Upper lobe of right lung (tissue), 1 donor: Measurements from ENCODE around the gene OTOG. TPM values are rescaled to one million over a fixed set of nuclear protein-coding genes. Genes with fewer than 3 reads are reported as not detected.

Experiments
- ATAC-seq: fragments of 200-7000 bp; cut with Tn5 transposase; one replicate; pipeline ENCODE4 v1.9.1; 2020; ENCODE audit warnings: mild to moderate bottlenecking, moderate library complexity
- DNase-seq: peaks from one replicate; pipeline ENCODE4 v3.0.0-alpha.2; 2020
- H3K27ac ChIP-seq: fragments of 200-600 bp; one replicate; pipeline ENCODE4 v1.8.0; 2022
- H3K27me3 ChIP-seq: fragments of 200-600 bp; one replicate; pipeline ENCODE4 v1.8.0; 2022; ENCODE audit warnings: mild to moderate bottlenecking
- H3K36me3 ChIP-seq: fragments of 200-600 bp; one replicate; pipeline ENCODE4 v1.8.0; 2022
- H3K4me1 ChIP-seq: fragments of 200-600 bp; one replicate; pipeline ENCODE4 v1.8.0; 2022
- H3K4me3 ChIP-seq: fragments of 200-600 bp; one replicate; pipeline ENCODE4 v1.8.0; 2022; ENCODE audit warnings: mild to moderate bottlenecking
- H3K9me3 ChIP-seq: fragments of 200-600 bp; one replicate; pipeline ENCODE4 v1.8.0; 2022
- CTCF ChIP-seq: fragments of 200-600 bp; IDR thresholded peaks from one replicate; pipeline ENCODE4 v1.8.0; 2022; ENCODE audit warnings: antibody characterized with exemption
- intact Hi-C: fragments of 100-400 bp; cut with DNase I; formaldehyde crosslinking; loops from one replicate; pipeline ENCODE4 v1.11.0; 2022
- total RNA-seq: library from RNA; stranded (reverse); fragmentation: NEBNext Ultra II Directional; extraction: Animal tissue kit (Norgen Biotek cat#: 25700); gene quantifications from one replicate; pipeline ENCODE4 v1.2.1, GENCODE V29; 2021
- donor health status: DM: no; HTN: yes; CAD: no; lungs with severe emphysema.

Gene OTOG
- total RNA-seq, 1 donor from 2014 or later, result not detected

- H3K36me3 ChIP-seq, result no peaks in the 10 kb centered on the region
Observed at GRCh38 chr11:17533778-17534415, 13.2 kb upstream of the OTOG start.

GRCh38 chr11:17535488-17535887 lies 11.6 kb upstream of the OTOG start:
- DNase-seq (no peak), ATAC-seq (no peak)
- no peaks in the 10 kb centered on the region for H3K27me3 ChIP-seq
- TF ChIP-seq CTCF, result no peak
- H3K4me1 ChIP-seq, result no peaks in the 10 kb centered on the region
- no peaks in the 10 kb centered on the region for H3K9me3 ChIP-seq
- intact Hi-C loops, result no loop called here
- no peaks in the 10 kb centered on the region for H3K36me3 ChIP-seq
- no peak overlapping the region for H3K27ac ChIP-seq
- H3K4me3 ChIP-seq, result no peak overlapping the region

More at GRCh38 chr11:17533778-17534415, 13.2 kb upstream of the OTOG start:
- Histone ChIP-seq H3K27me3 (no peaks in the 10 kb centered on the region), H3K4me1 (no peaks in the 10 kb centered on the region), H3K4me3 (no peak overlapping the region), H3K27ac (no peak overlapping the region), H3K9me3 (no peaks in the 10 kb centered on the region)
- ATAC-seq (no peak), DNase-seq (no peak)
- intact Hi-C loops, result no loop called here
- no peak for TF ChIP-seq CTCF

- no peak overlapping the region for H3K4me3 ChIP-seq
- no peak overlapping the region for H3K27ac ChIP-seq
- no peak for ATAC-seq
- intact Hi-C loops, result no loop called here
- DNase-seq, result no peak
- no peaks in the 10 kb centered on the region for H3K9me3 ChIP-seq
- no peaks in the 10 kb centered on the region for H3K36me3 ChIP-seq
- no peaks in the 10 kb centered on the region for H3K4me1 ChIP-seq
- H3K27me3 ChIP-seq, result no peaks in the 10 kb centered on the region
- TF ChIP-seq CTCF, result no peak
Observed at GRCh38 chr11:17537261-17537660, 9.8 kb upstream of the OTOG start.

- no peak for TF ChIP-seq CTCF
- DNase-seq, result no peak
- Histone ChIP-seq H3K36me3 (no peaks in the 10 kb centered on the region), H3K27ac (no peak overlapping the region), H3K9me3 (no peaks in the 10 kb centered on the region), H3K4me1 (no peaks in the 10 kb centered on the region), H3K27me3 (no peaks in the 10 kb centered on the region), H3K4me3 (no peak overlapping the region)
- no peak for ATAC-seq
- intact Hi-C loops, result no loop called here
Observed at GRCh38 chr11:17538054-17538453, 9.0 kb upstream of the OTOG start.

- no peak for ATAC-seq
Observed at GRCh38 chr11:17538731-17539130, 8.3 kb upstream of the OTOG start.

More at GRCh38 chr11:17538731-17539130, 8.3 kb upstream of the OTOG start:
- peaks cover 3% of the 10 kb centered on the region for H3K27me3 ChIP-seq
- H3K27ac ChIP-seq, result no peak overlapping the region
- no peak for DNase-seq
- H3K9me3 ChIP-seq, result no peaks in the 10 kb centered on the region
- intact Hi-C loops, result no loop called here
- no peak for TF ChIP-seq CTCF
- no peak overlapping the region for H3K4me3 ChIP-seq
- no peaks in the 10 kb centered on the region for H3K36me3 ChIP-seq
- no peaks in the 10 kb centered on the region for H3K4me1 ChIP-seq
